Endodermal cell (in vitro differentiated cells): ENCODE results near the gene FBXW7. TPM values are rescaled to one million over a fixed set of nuclear protein-coding genes. Genes with fewer than 3 reads are reported as not detected.

ENCODE experiments used
- DNase-seq: peaks from one replicate; pipeline ENCODE4 v3.0.0-alpha.2; 2017
- H3K27ac ChIP-seq: 2 replicates; pipeline ENCODE4 v1.5.1; 2013; ENCODE audit warnings: mild to moderate bottlenecking, low read depth, low read length, moderate library complexity
- H3K27me3 ChIP-seq: 2 replicates; pipeline ENCODE4 v1.6.1; 2013; ENCODE audit warnings: mild to moderate bottlenecking, low read length, moderate library complexity; ENCODE audit not compliant: insufficient read depth, control insufficient read depth, poor library complexity, severe bottlenecking
- H3K36me3 ChIP-seq: 2 replicates; pipeline ENCODE4 v1.7.0; 2013; ENCODE audit warnings: mild to moderate bottlenecking, low read length, moderate library complexity; ENCODE audit not compliant: control insufficient read depth, insufficient read depth
- H3K4me1 ChIP-seq: one replicate; pipeline ENCODE4 v1.7.0; 2013; ENCODE audit warnings: low read length; ENCODE audit not compliant: control insufficient read depth, insufficient read depth
- H3K4me3 ChIP-seq: 2 replicates; pipeline ENCODE4 v1.5.1; 2013; ENCODE audit warnings: mild to moderate bottlenecking, low read length, moderate library complexity
- H3K9ac ChIP-seq: 2 replicates; pipeline ENCODE4 v1.6.1; 2013; ENCODE audit warnings: mild to moderate bottlenecking, low read length, moderate library complexity; ENCODE audit not compliant: poor library complexity, severe bottlenecking; ENCODE audit errors: extremely low read depth
- H3K9me3 ChIP-seq: 2 replicates; pipeline ENCODE4 v1.6.1; 2013; ENCODE audit warnings: mild to moderate bottlenecking, low read length, moderate library complexity; ENCODE audit not compliant: control insufficient read depth
- H3K27ac Mint-ChIP-seq: 2 replicates; pipeline ENCODE4 v1.8.0; 2020; ENCODE audit warnings: mixed read lengths
- H3K27me3 Mint-ChIP-seq: 2 replicates; pipeline ENCODE4 v1.8.0; 2021; ENCODE audit warnings: mild to moderate bottlenecking, mixed read lengths; ENCODE audit not compliant: insufficient read depth
- H3K36me3 Mint-ChIP-seq: 2 replicates; pipeline ENCODE4 v1.8.0; 2020; ENCODE audit warnings: low read depth, mixed read lengths
- H3K4me1 Mint-ChIP-seq: 2 replicates; pipeline ENCODE4 v1.8.0; 2020; ENCODE audit warnings: mixed read lengths
- H3K4me3 Mint-ChIP-seq: 2 replicates; pipeline ENCODE4 v1.8.0; 2020; ENCODE audit warnings: mild to moderate bottlenecking, moderate library complexity, mixed read lengths
- H3K9me3 Mint-ChIP-seq: 2 replicates; pipeline ENCODE4 v1.8.0; 2020; ENCODE audit warnings: mild to moderate bottlenecking, mixed read lengths
- CTCF ChIP-seq: fragments of 200-600 bp; sonication (generic); conservative IDR thresholded peaks from 2 replicates; pipeline ENCODE4 v1.5.0; 2021; ENCODE audit warnings: antibody characterized with exemption, mild to moderate bottlenecking
- WGBS, 2 experiments: methylation state at CpG; one replicate each; pipeline versions ENCODE4 v1.1.5 to v1.1.7; 2013; ENCODE audit warnings: missing lambda C conversion rate in 2 of 2, mixed read lengths in 1 of 2; ENCODE audit not compliant: insufficient coverage in 1 of 2, insufficient read length in 1 of 2; 5-methylcytosine and 5-hydroxymethylcytosine counted together
- total RNA-seq, 2 donors: library from RNA; stranded (reverse); fragmentation: NEBNext Ultra II Directional in 1 of 2; extraction: Animal tissue kit (Norgen Biotek cat#: 25700) in 1 of 2; gene quantifications; 2 replicates in 1 of 2; 3 replicates in 1 of 2; pipeline ENCODE4 v1.2.1, GENCODE V29; 2021

The FBXW7 gene
- total RNA-seq, 2 donors from 2014 or later = 34.3 to 34.4 TPM

DNA sequence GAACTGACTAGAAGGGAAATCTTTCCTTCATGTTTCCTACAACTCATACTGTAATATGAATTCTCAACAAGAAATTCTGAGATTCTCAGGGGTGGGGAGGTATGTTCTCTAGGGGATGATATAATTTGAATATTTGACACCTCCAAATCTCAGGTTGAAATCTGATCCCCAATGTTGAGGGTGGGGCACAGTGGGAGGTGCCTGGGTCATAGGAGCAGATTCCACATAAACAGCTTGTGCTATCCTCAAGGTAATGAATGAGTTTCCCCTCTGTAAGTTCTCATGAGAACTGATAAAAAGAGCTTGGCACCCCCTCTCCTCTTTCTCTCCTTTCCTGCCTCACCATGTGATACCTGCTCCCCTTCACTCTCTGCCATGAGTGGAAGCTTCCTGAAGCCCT, 21.5 kb downstream of the FBXW7 start:
- no peak overlapping the region for H3K9ac ChIP-seq

DNA sequence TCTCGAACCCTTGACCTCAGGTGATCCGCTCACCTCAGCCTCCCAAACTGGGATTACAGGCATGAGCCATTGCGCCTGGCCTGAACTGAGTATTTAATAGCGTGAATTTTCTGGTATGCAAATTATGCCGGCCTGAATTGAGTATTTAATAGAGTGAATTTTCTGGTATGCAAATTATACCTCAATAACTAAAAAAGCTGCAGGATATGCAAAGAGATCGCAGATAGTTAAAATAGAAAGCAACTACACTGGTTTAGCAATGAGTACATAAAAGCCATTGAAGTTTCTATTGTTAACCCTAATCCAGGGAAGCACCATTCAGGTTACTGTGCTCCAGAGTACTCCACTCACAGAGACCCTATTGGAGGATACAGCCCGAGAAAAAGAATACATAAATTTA, 22.8 kb downstream of the FBXW7 start:
- H3K4me1 Mint-ChIP-seq = peaks cover 18% of the 10 kb centered on the region
- no peaks in the 10 kb centered on the region for H3K36me3 Mint-ChIP-seq
- no peak overlapping the region for H3K27ac Mint-ChIP-seq

More for the DNA sequence above, 21.5 kb downstream of the FBXW7 start:
- H3K27ac Mint-ChIP-seq = no peak overlapping the region
- no peaks in the 10 kb centered on the region for H3K9me3 Mint-ChIP-seq
- TF ChIP-seq CTCF = no peak
- no peak overlapping the region for H3K4me3 ChIP-seq
- DNase-seq = peak; percentile 55
- H3K9me3 ChIP-seq = no peaks in the 10 kb centered on the region
- no peaks in the 10 kb centered on the region for H3K36me3 ChIP-seq
- peaks cover 13% of the 10 kb centered on the region for H3K27me3 Mint-ChIP-seq
- H3K36me3 Mint-ChIP-seq = peaks cover under 1% of the 10 kb centered on the region
- peaks cover 4% of the 10 kb centered on the region for H3K27me3 ChIP-seq
- H3K4me3 Mint-ChIP-seq = no peak overlapping the region
- H3K4me1 ChIP-seq = no peaks in the 10 kb centered on the region
- H3K27ac ChIP-seq = no peak overlapping the region
- peaks cover 18% of the 10 kb centered on the region for H3K4me1 Mint-ChIP-seq

DNA sequence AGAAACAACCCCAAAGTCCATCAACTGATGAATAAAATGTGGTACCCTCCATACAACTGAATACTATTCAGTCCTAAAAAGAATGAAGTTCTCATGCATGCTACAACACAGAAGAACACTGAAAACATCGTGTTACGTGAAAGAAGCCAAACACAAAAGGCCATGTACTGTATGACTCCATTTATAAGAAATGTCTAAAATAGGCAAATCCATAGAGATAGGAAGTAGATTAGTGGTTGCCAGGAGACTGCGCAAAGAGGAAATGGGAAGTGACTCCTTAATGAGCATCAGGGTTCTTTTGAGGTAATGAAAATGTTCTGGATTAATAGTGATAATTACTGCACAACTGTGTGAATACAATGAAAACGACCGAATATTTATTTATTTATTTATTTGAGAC, 23.4 kb downstream of the FBXW7 start:
- no peak for DNase-seq
- no peak overlapping the region for H3K4me3 ChIP-seq
- no peak overlapping the region for H3K4me3 Mint-ChIP-seq
- H3K9me3 Mint-ChIP-seq = no peaks in the 10 kb centered on the region
- no peaks in the 10 kb centered on the region for H3K9me3 ChIP-seq
- no peak overlapping the region for H3K9ac ChIP-seq
- no peaks in the 10 kb centered on the region for H3K36me3 ChIP-seq
- H3K36me3 Mint-ChIP-seq = no peaks in the 10 kb centered on the region
- no peak for TF ChIP-seq CTCF
- H3K27ac ChIP-seq = no peak overlapping the region
- peaks cover 9% of the 10 kb centered on the region for H3K27me3 Mint-ChIP-seq
- no peak overlapping the region for H3K27ac Mint-ChIP-seq
- WGBS, 2 experiments = 98 to 100% methylated on average over 3 to 5 of the region's 5 CpGs
- H3K27me3 ChIP-seq = peaks cover 2% of the 10 kb centered on the region
- no peaks in the 10 kb centered on the region for H3K4me1 ChIP-seq
- peaks cover 18% of the 10 kb centered on the region for H3K4me1 Mint-ChIP-seq

More for the DNA sequence above, 22.8 kb downstream of the FBXW7 start:
- no peak overlapping the region for H3K4me3 Mint-ChIP-seq
- H3K9ac ChIP-seq = no peak overlapping the region
- H3K9me3 ChIP-seq = no peaks in the 10 kb centered on the region
- TF ChIP-seq CTCF = no peak
- no peak overlapping the region for H3K27ac ChIP-seq
- no peaks in the 10 kb centered on the region for H3K4me1 ChIP-seq
- H3K9me3 Mint-ChIP-seq = no peaks in the 10 kb centered on the region
- WGBS, 2 experiments = 95 to 100% methylated on average over 2 to 7 of the region's 7 CpGs
- no peak overlapping the region for H3K4me3 ChIP-seq
- no peak for DNase-seq
- peaks cover 4% of the 10 kb centered on the region for H3K27me3 ChIP-seq
- no peaks in the 10 kb centered on the region for H3K36me3 ChIP-seq
- H3K27me3 Mint-ChIP-seq = peaks cover 9% of the 10 kb centered on the region
